ENCODE measurements around the gene BTBD10.

GRCh38 chr11:13357232-13357631, 105.8 kb downstream of the BTBD10 start:
- TF ChIP-seq POLR2A (IDR thresholded peaks at IDR 0.05) (no peak), CTCF (IDR thresholded peaks at IDR 0.05) (no peak), EP300 (IDR thresholded peaks at IDR 0.05) (no peak)
